OCI-LY1 (cell line): ENCODE measurements around the gene FMN1.

Experiments
- H2AFZ ChIP-seq: fragments of 200-600 bp; sonication (generic), shearing (Covaris generic); 2 replicates; pipeline ENCODE4 v1.6.0; 2014; ENCODE audit warnings: antibody characterized with exemption, mild to moderate bottlenecking, low read length
- H3F3A ChIP-seq: fragments of 200-600 bp; sonication (generic), shearing (Covaris generic); 2 replicates; pipeline ENCODE4 v1.6.0; 2014; ENCODE audit warnings: mild to moderate bottlenecking, antibody characterized with exemption, low read length, moderate library complexity; ENCODE audit not compliant: insufficient read depth
- H3K27ac ChIP-seq: fragments of 200-600 bp; sonication (generic); 2 replicates; pipeline ENCODE4 v1.5.1; 2014; ENCODE audit warnings: low read length, mixed run types, mild to moderate bottlenecking, low read depth; ENCODE audit not compliant: poor library complexity, severe bottlenecking
- H3K27me3 ChIP-seq: fragments of 200-600 bp; sonication (generic); 2 replicates; pipeline ENCODE4 v1.6.0; 2014; ENCODE audit warnings: antibody characterized with exemption, mild to moderate bottlenecking, low read length, moderate library complexity; ENCODE audit not compliant: insufficient read depth
- H3K36me3 ChIP-seq: fragments of 200-600 bp; sonication (generic); 2 replicates; pipeline ENCODE4 v1.6.1; 2014; ENCODE audit warnings: mild to moderate bottlenecking, antibody characterized with exemption, low read length, moderate library complexity, mixed read lengths; ENCODE audit not compliant: insufficient read depth
- H3K4me1 ChIP-seq: fragments of 200-600 bp; sonication (generic); 2 replicates; pipeline ENCODE4 v1.5.1; 2014; ENCODE audit warnings: mild to moderate bottlenecking, low read length, moderate library complexity; ENCODE audit not compliant: insufficient read depth, severe bottlenecking
- H3K4me2 ChIP-seq: fragments of 200-600 bp; sonication (generic), shearing (Covaris generic); 2 replicates; pipeline ENCODE4 v1.6.1; 2014; ENCODE audit warnings: low read length
- H3K4me3 ChIP-seq: fragments of 200-600 bp; sonication (generic); 2 replicates; pipeline ENCODE4 v1.5.1; 2014; ENCODE audit warnings: low read length, low read depth, mild to moderate bottlenecking, mixed read lengths; ENCODE audit not compliant: poor library complexity, severe bottlenecking
- H3K79me2 ChIP-seq: fragments of 200-600 bp; shearing (Covaris generic); 2 replicates; pipeline ENCODE4 v1.6.1; 2016; ENCODE audit warnings: mixed run types, low read length, mixed read lengths; ENCODE audit not compliant: insufficient read depth
- H3K9ac ChIP-seq: fragments of 200-600 bp; sonication (generic), shearing (Covaris generic); 2 replicates; pipeline ENCODE4 v1.6.1; 2014; ENCODE audit warnings: mild to moderate bottlenecking, low read length, mixed read lengths
- H3K9me2 ChIP-seq: fragments of 200-600 bp; sonication (generic), shearing (Covaris generic); 2 replicates; pipeline ENCODE4 v1.6.1; 2014; ENCODE audit warnings: low read depth, mild to moderate bottlenecking, low read length, mixed read lengths
- H3K9me3 ChIP-seq: fragments of 200-600 bp; shearing (Covaris generic); 2 replicates; pipeline ENCODE4 v1.6.1; 2014; ENCODE audit warnings: low read length, mixed read lengths
- H4K20me1 ChIP-seq: fragments of 200-600 bp; sonication (generic), shearing (Covaris generic); 2 replicates; pipeline ENCODE4 v1.6.0; 2016; ENCODE audit warnings: mild to moderate bottlenecking, low read length; ENCODE audit not compliant: insufficient read depth
- CTCF ChIP-seq: fragments of 200-600 bp; sonication (generic), shearing (Covaris generic); IDR thresholded peaks from 2 replicates; pipeline ENCODE4 v1.5.1; 2017; ENCODE audit warnings: mild to moderate bottlenecking, antibody characterized with exemption, low read length, moderate library complexity, mixed read lengths
- EZH2 ChIP-seq: fragments of 200-600 bp; sonication (generic), shearing (Covaris generic); IDR thresholded peaks from 2 replicates; pipeline ENCODE4 v1.8.0; 2017; ENCODE audit warnings: borderline replicate concordance, mixed run types, mild to moderate bottlenecking, antibody characterized with exemption, low read length, moderate library complexity, mixed read lengths

The FMN1 gene

GRCh38 chr15:33163816-33164215 lies 30.7 kb downstream of the FMN1 start:
- no peak for TF ChIP-seq CTCF
- no peak for TF ChIP-seq EZH2
- H3F3A ChIP-seq = no peaks in the 10 kb centered on the region
- H3K4me2 ChIP-seq = no peak overlapping the region
- no peaks in the 10 kb centered on the region for H3K9me3 ChIP-seq
- no peaks in the 10 kb centered on the region for H4K20me1 ChIP-seq
- no peaks in the 10 kb centered on the region for H3K27me3 ChIP-seq
- no peak overlapping the region for H2AFZ ChIP-seq
- no peaks in the 10 kb centered on the region for H3K4me1 ChIP-seq
- H3K36me3 ChIP-seq = no peaks in the 10 kb centered on the region
- no peaks in the 10 kb centered on the region for H3K9me2 ChIP-seq
- H3K79me2 ChIP-seq = no peaks in the 10 kb centered on the region
- H3K9ac ChIP-seq = no peak overlapping the region
- no peak overlapping the region for H3K27ac ChIP-seq
- no peak overlapping the region for H3K4me3 ChIP-seq

GRCh38 chr15:33161209-33161608 lies 33.3 kb downstream of the FMN1 start:
- H3K4me1 ChIP-seq = no peaks in the 10 kb centered on the region
- TF ChIP-seq CTCF (no peak), EZH2 (no peak)
- H3K36me3 ChIP-seq = no peaks in the 10 kb centered on the region
- no peaks in the 10 kb centered on the region for H3K27me3 ChIP-seq
- H3K79me2 ChIP-seq = no peaks in the 10 kb centered on the region
- no peaks in the 10 kb centered on the region for H3K9me2 ChIP-seq
- H3K4me2 ChIP-seq = no peak overlapping the region
- no peaks in the 10 kb centered on the region for H3K9me3 ChIP-seq
- H3K4me3 ChIP-seq = no peak overlapping the region
- H2AFZ ChIP-seq = no peak overlapping the region
- no peak overlapping the region for H3K27ac ChIP-seq
- no peak overlapping the region for H3K9ac ChIP-seq
- H3F3A ChIP-seq = no peaks in the 10 kb centered on the region
- no peaks in the 10 kb centered on the region for H4K20me1 ChIP-seq

GRCh38 chr15:33160581-33161165 lies 33.8 kb downstream of the FMN1 start:
- no peak overlapping the region for H2AFZ ChIP-seq
- H3K4me3 ChIP-seq = no peak overlapping the region
- no peaks in the 10 kb centered on the region for H3K36me3 ChIP-seq
- no peaks in the 10 kb centered on the region for H4K20me1 ChIP-seq
- H3K9ac ChIP-seq = no peak overlapping the region
- no peaks in the 10 kb centered on the region for H3K9me3 ChIP-seq
- H3K79me2 ChIP-seq = no peaks in the 10 kb centered on the region
- TF ChIP-seq EZH2 (no peak), CTCF (no peak)
- no peak overlapping the region for H3K4me2 ChIP-seq
- H3K27me3 ChIP-seq = no peaks in the 10 kb centered on the region
- H3K9me2 ChIP-seq = no peaks in the 10 kb centered on the region
- no peaks in the 10 kb centered on the region for H3F3A ChIP-seq
- H3K27ac ChIP-seq = no peak overlapping the region
- H3K4me1 ChIP-seq = no peaks in the 10 kb centered on the region
